Measurements from ENCODE around the gene TAS1R3. TPM values are rescaled to one million over a fixed set of nuclear protein-coding genes. Genes with fewer than 3 reads are reported as not detected.

Gene TAS1R3
- polyA plus RNA-seq, 3 donors, result 0.10 to 0.45 (median 0.19) TPM

- 28 to 43% (median 32%) methylated on average over 11 of the region's 11 CpGs for WGBS, 3 donors
- no peak overlapping the region for H3K27ac ChIP-seq (ENCODE audit: low read depth, low read length)
Observed at GRCh38 chr1:1306070-1306660, 24.9 kb upstream of the TAS1R3 start.

GRCh38 chr1:1306661-1307260 lies 24.3 kb upstream of the TAS1R3 start:
- 31 to 39% (median 34%) methylated on average over 27 of the region's 27 CpGs for WGBS, 3 donors
- no peak overlapping the region for H3K27ac ChIP-seq (ENCODE audit: low read depth, low read length)

GRCh38 chr1:1307261-1307922 lies 23.7 kb upstream of the TAS1R3 start:
- 1% methylated on average over 36 to 69 of the region's 83 CpGs for WGBS, 3 donors

GRCh38 chr1:1307923-1308755 lies 22.9 kb upstream of the TAS1R3 start, which contains the start of the genes ACAP3 and PUSL1:
Gene ACAP3, minus strand, starts transcription at chr1:1307930. Its CDS starts 115 bp downstream, at chr1:1307815.
Gene PUSL1, plus strand, starts transcription at chr1:1308597. Its CDS starts 47 bp downstream, at chr1:1308644.
- peak within 1 kb of the TSS; percentile 66 for H3K27ac ChIP-seq (ENCODE audit: low read depth, low read length)
- WGBS, 3 donors, result 0 to 1% (median 0%) methylated on average over 79 to 126 of the region's 131 CpGs

More at GRCh38 chr1:1307261-1307922, 23.7 kb upstream of the TAS1R3 start:
- H3K27ac ChIP-seq (ENCODE audit: low read depth, low read length), result no peak overlapping the region

- no peak overlapping the region for H3K27ac ChIP-seq (ENCODE audit: low read depth, low read length)
- 1% methylated on average over 34 to 66 of the region's 66 CpGs for WGBS, 3 donors
Observed at GRCh38 chr1:1308756-1309250, 22.3 kb upstream of the TAS1R3 start.

GRCh38 chr1:1309251-1310108 lies 21.6 kb upstream of the TAS1R3 start:
- no peak overlapping the region for H3K27ac ChIP-seq (ENCODE audit: low read depth, low read length)
- 23 to 40% (median 40%) methylated on average over 53 to 57 of the region's 57 CpGs for WGBS, 3 donors

GRCh38 chr1:1310109-1310385 lies 21.0 kb upstream of the TAS1R3 start:
- WGBS, 3 donors, result 78 to 90% (median 87%) methylated on average over 3 of the region's 3 CpGs
- H3K27ac ChIP-seq (ENCODE audit: low read depth, low read length), result no peak overlapping the region

- no peak overlapping the region for H3K27ac ChIP-seq (ENCODE audit: low read depth, low read length)
- WGBS, 3 donors, result 82 to 91% (median 86%) methylated on average over 21 of the region's 21 CpGs
Observed at GRCh38 chr1:1310476-1311053, 20.5 kb upstream of the TAS1R3 start.

GRCh38 chr1:1311107-1312104 lies 19.7 kb upstream of the TAS1R3 start:
- 88 to 93% (median 91%) methylated on average over 22 of the region's 22 CpGs for WGBS, 3 donors
- H3K27ac ChIP-seq (ENCODE audit: low read depth, low read length), result no peak overlapping the region

GRCh38 chr1:1312450-1313314 lies 18.4 kb upstream of the TAS1R3 start:
- WGBS, 3 donors, result 92 to 94% (median 93%) methylated on average over 46 to 49 of the region's 49 CpGs
- no peak overlapping the region for H3K27ac ChIP-seq (ENCODE audit: low read depth, low read length)

GRCh38 chr1:1313500-1314236 lies 17.4 kb upstream of the TAS1R3 start:
- WGBS, 3 donors, result 88 to 91% (median 91%) methylated on average over 37 of the region's 37 CpGs
- no peak overlapping the region for H3K27ac ChIP-seq (ENCODE audit: low read depth, low read length)

GRCh38 chr1:1314237-1314586 lies 16.9 kb upstream of the TAS1R3 start:
- H3K27ac ChIP-seq (ENCODE audit: low read depth, low read length), result no peak overlapping the region
- WGBS, 3 donors, result 94 to 97% (median 95%) methylated on average over 15 of the region's 15 CpGs

GRCh38 chr1:1314678-1315335 lies 16.3 kb upstream of the TAS1R3 start:
- WGBS, 3 donors, result 91 to 93% (median 92%) methylated on average over 23 of the region's 23 CpGs

GRCh38 chr1:1315435-1315954 lies 15.6 kb upstream of the TAS1R3 start:
- 66 to 81% (median 69%) methylated on average over 9 to 26 of the region's 26 CpGs for WGBS, 3 donors
- no peak overlapping the region for H3K27ac ChIP-seq (ENCODE audit: low read depth, low read length)

More at GRCh38 chr1:1314678-1315335, 16.3 kb upstream of the TAS1R3 start:
- no peak overlapping the region for H3K27ac ChIP-seq (ENCODE audit: low read depth, low read length)
